Activated CD4-positive, alpha-beta T cell treated with anti-CD3 and anti-CD28 coated beads for 1 hour (primary cell): ENCODE data around the gene PIK3C2G.
"Not testable (repeated sequence)": the region's sequence is repeated elsewhere in the genome, so short reads cannot be mapped to it uniquely, and the experiment has no call there.

ENCODE experiments used
- DNase-seq: peaks from one replicate; pipeline ENCODE4 v3.0.0-alpha.2; 2020

PIK3C2G gene

GRCh38 chr12:18483698-18484325 lies 222.5 kb downstream of the PIK3C2G start:
- DNase-seq: no peak

- no peak for DNase-seq
These were observed 224.7 kb downstream of the PIK3C2G start for GRCh38 chr12:18486036-18486435.

- DNase-seq: no peak
These were observed 226.2 kb downstream of the PIK3C2G start for GRCh38 chr12:18487509-18487908.

- no peak for DNase-seq
These were observed 231.2 kb downstream of the PIK3C2G start for GRCh38 chr12:18492372-18493025.

GRCh38 chr12:18496156-18496555 lies 234.8 kb downstream of the PIK3C2G start:
- DNase-seq: no peak

GRCh38 chr12:18500160-18500574 lies 238.8 kb downstream of the PIK3C2G start:
- DNase-seq: not testable (repeated sequence)

GRCh38 chr12:18500736-18501135 lies 239.4 kb downstream of the PIK3C2G start:
- not testable (repeated sequence) for DNase-seq

GRCh38 chr12:18502422-18502968 lies 241.2 kb downstream of the PIK3C2G start:
- no peak for DNase-seq

GRCh38 chr12:18521461-18521860 lies 260.1 kb downstream of the PIK3C2G start:
- DNase-seq: no peak

GRCh38 chr12:18522806-18523205 lies 261.5 kb downstream of the PIK3C2G start:
- DNase-seq: no peak

GRCh38 chr12:18542497-18542896 lies 281.2 kb downstream of the PIK3C2G start:
- not testable (repeated sequence) for DNase-seq

- no peak for DNase-seq
These were observed 285.1 kb downstream of the PIK3C2G start for GRCh38 chr12:18546399-18546798.

GRCh38 chr12:18549598-18549997 lies 288.3 kb downstream of the PIK3C2G start:
- DNase-seq: no peak

GRCh38 chr12:18551106-18551505 lies 289.8 kb downstream of the PIK3C2G start:
- DNase-seq: no peak

GRCh38 chr12:18551701-18552100 lies 290.4 kb downstream of the PIK3C2G start:
- no peak for DNase-seq

- no peak for DNase-seq
These were observed 291.5 kb downstream of the PIK3C2G start for GRCh38 chr12:18552829-18553228.

GRCh38 chr12:18556161-18556560 lies 294.8 kb downstream of the PIK3C2G start:
- no peak for DNase-seq

GRCh38 chr12:18559242-18559641 lies 297.9 kb downstream of the PIK3C2G start:
- no peak for DNase-seq

GRCh38 chr12:18562531-18562930 lies 301.2 kb downstream of the PIK3C2G start:
- no peak for DNase-seq

- DNase-seq: no peak
These were observed 303.0 kb downstream of the PIK3C2G start for GRCh38 chr12:18564306-18564705.

- no peak for DNase-seq
These were observed 306.5 kb downstream of the PIK3C2G start for GRCh38 chr12:18567787-18568186.

GRCh38 chr12:18570543-18570942 lies 309.2 kb downstream of the PIK3C2G start:
- DNase-seq: no peak

GRCh38 chr12:18576104-18576626 lies 314.8 kb downstream of the PIK3C2G start:
- no peak for DNase-seq

- DNase-seq: no peak
These were observed 315.3 kb downstream of the PIK3C2G start for GRCh38 chr12:18576648-18577047.
